HL-60 (cell line): Measurements from ENCODE around the gene SSPN.

ENCODE experiments used
- DNase-seq, 2 experiments: peaks; one replicate each; pipeline ENCODE4 v3.0.0-alpha.2; 2010 to 2020; ENCODE audit warnings: low read depth in 1 of 2, low spot score in 1 of 2
- H3K27ac ChIP-seq: fragments of 250-450 bp; sonication (Bioruptor Pico); replicated peaks from 2 replicates; pipeline ENCODE4 v1.5.1; 2020; ENCODE audit warnings: mild to moderate bottlenecking, moderate library complexity
- H3K27me3 ChIP-seq: fragments of 250-450 bp; sonication (Bioruptor Pico); 2 replicates; pipeline ENCODE4 v1.5.1; 2021; ENCODE audit warnings: mild to moderate bottlenecking, moderate library complexity; ENCODE audit not compliant: insufficient read depth, poor library complexity, severe bottlenecking
- H3K4me3 ChIP-seq: replicated peaks from 2 replicates; pipeline ENCODE4 v1.5.1; 2011; ENCODE audit warnings: mild to moderate bottlenecking, control low read depth, low read length; ENCODE audit not compliant: insufficient read depth
- GABPA ChIP-seq: IDR thresholded peaks from 2 replicates; pipeline ENCODE4 v1.6.1; 2012; ENCODE audit warnings: low read depth
- POLR2AphosphoS5 ChIP-seq: IDR thresholded peaks from 2 replicates; pipeline ENCODE4 v1.6.1; 2012; ENCODE audit warnings: low read depth
- SPI1 ChIP-seq: IDR thresholded peaks from 2 replicates; pipeline ENCODE4 v1.6.1; 2012; ENCODE audit warnings: low read depth, mild to moderate bottlenecking, borderline replicate concordance
- TF ChIP-seq, protein P1 (sequence below): IDR thresholded peaks from one replicate; pipeline ENCODE4 v1.5.1; 2011; ENCODE audit warnings: low read length, control low read depth, inconsistent platforms; ENCODE audit not compliant: insufficient read depth
- TF ChIP-seq, protein P2 (sequence below): IDR thresholded peaks from 2 replicates; pipeline ENCODE4 v1.6.1; 2012; ENCODE audit warnings: low read depth; ENCODE audit not compliant: insufficient replicate concordance

Gene SSPN

DNA sequence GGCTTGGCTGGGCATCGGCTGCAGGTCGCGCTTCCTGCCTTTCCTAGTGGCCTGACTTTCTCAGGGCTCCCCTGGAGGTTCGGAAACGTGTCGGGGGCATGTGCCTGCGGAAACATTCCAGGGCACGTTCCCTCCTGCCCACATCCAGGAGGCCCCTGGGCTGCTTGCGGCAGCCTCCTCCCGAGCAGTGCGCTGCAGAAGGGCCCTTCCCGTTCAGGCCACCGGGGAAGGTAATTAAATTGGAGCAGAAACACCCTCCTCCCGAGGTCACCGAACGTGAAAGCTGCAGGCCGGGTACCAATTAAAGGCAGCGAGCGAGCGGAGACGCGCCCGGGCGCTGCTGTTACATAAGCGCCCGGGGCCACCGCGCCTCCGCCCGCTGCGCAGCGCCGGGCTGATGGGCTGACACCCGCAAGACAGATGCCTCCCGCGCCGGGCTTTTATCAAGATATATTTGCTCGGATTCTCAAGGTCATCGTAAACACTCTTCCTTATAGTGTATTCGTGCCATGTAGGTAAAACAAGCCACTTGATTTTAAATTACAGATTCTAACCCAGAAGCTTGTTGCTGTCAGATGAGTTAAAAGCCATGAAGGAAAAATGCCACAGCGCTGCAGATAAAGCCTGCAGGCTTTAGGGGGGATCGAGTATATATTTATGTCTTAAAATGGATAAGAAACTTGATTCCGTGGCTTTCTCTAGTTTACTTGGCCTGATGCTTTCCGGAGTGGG lies 31.4 kb downstream of the SSPN start:
- peak; percentile 3 to 13 for DNase-seq
- TF ChIP-seq, protein P1, sequence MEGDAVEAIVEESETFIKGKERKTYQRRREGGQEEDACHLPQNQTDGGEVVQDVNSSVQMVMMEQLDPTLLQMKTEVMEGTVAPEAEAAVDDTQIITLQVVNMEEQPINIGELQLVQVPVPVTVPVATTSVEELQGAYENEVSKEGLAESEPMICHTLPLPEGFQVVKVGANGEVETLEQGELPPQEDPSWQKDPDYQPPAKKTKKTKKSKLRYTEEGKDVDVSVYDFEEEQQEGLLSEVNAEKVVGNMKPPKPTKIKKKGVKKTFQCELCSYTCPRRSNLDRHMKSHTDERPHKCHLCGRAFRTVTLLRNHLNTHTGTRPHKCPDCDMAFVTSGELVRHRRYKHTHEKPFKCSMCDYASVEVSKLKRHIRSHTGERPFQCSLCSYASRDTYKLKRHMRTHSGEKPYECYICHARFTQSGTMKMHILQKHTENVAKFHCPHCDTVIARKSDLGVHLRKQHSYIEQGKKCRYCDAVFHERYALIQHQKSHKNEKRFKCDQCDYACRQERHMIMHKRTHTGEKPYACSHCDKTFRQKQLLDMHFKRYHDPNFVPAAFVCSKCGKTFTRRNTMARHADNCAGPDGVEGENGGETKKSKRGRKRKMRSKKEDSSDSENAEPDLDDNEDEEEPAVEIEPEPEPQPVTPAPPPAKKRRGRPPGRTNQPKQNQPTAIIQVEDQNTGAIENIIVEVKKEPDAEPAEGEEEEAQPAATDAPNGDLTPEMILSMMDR = no peak
- TF ChIP-seq POLR2AphosphoS5 = no peak
- TF ChIP-seq, protein P2, sequence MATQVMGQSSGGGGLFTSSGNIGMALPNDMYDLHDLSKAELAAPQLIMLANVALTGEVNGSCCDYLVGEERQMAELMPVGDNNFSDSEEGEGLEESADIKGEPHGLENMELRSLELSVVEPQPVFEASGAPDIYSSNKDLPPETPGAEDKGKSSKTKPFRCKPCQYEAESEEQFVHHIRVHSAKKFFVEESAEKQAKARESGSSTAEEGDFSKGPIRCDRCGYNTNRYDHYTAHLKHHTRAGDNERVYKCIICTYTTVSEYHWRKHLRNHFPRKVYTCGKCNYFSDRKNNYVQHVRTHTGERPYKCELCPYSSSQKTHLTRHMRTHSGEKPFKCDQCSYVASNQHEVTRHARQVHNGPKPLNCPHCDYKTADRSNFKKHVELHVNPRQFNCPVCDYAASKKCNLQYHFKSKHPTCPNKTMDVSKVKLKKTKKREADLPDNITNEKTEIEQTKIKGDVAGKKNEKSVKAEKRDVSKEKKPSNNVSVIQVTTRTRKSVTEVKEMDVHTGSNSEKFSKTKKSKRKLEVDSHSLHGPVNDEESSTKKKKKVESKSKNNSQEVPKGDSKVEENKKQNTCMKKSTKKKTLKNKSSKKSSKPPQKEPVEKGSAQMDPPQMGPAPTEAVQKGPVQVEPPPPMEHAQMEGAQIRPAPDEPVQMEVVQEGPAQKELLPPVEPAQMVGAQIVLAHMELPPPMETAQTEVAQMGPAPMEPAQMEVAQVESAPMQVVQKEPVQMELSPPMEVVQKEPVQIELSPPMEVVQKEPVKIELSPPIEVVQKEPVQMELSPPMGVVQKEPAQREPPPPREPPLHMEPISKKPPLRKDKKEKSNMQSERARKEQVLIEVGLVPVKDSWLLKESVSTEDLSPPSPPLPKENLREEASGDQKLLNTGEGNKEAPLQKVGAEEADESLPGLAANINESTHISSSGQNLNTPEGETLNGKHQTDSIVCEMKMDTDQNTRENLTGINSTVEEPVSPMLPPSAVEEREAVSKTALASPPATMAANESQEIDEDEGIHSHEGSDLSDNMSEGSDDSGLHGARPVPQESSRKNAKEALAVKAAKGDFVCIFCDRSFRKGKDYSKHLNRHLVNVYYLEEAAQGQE = no peak
- TF ChIP-seq GABPA = no peak
- no peak for TF ChIP-seq SPI1
- Histone ChIP-seq H3K27me3 (peaks cover 5% of the 10 kb centered on the region), H3K27ac (no peak overlapping the region), H3K4me3 (peak overlapping the region; percentile 30)

DNA sequence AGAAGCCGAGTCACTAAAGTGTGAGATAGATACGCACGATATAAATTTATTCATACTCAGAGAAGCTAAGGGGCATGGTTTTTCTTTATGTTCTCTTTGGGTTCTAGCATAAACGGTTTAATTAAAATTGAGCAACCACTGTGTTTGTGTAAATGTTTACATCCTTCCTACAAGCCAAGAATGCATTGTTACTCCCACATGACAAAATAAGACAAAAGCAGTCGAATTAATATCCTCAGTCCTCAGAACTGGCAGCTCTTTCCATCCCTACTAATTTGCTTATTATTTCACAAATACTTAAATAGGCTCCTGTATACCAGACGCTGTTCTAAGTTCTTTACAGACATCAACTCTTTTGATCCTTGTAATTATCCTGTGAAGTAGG lies 32.0 kb downstream of the SSPN start:
- Histone ChIP-seq H3K27ac (no peak overlapping the region), H3K4me3 (no peak overlapping the region), H3K27me3 (peaks cover 5% of the 10 kb centered on the region)
- DNase-seq = no peak
- TF ChIP-seq SPI1 (no peak), POLR2AphosphoS5 (no peak), GABPA (no peak)
- TF ChIP-seq, protein P1 = no peak
- TF ChIP-seq, protein P2 = no peak

DNA sequence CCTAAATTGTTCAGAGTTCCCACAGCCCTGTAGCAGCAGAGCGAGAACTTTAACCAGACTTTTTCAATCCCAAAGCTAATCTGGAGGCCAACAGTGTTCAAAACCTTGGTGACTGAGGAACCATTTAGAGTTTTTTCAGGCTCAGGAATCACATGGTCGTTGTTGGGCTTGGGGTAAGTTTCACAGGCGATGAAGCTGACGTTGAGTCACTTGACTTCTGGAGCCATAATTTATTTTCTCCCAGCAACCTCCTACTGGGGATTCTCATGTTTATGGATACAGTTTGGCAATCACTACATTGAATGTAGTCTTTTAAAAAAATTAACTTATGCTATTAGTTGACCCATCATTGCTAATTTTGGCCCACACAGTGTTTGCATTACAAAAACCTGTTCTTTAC lies 34.5 kb downstream of the SSPN start:
- Histone ChIP-seq H3K27ac (no peak overlapping the region), H3K4me3 (no peak overlapping the region), H3K27me3 (peaks cover 5% of the 10 kb centered on the region)
- DNase-seq = no peak
- TF ChIP-seq SPI1 (no peak), POLR2AphosphoS5 (no peak), GABPA (no peak)
- TF ChIP-seq, protein P1 = no peak
- TF ChIP-seq, protein P2 = no peak
